Small intestine (tissue), 7 donors: ENCODE data around the gene ACSBG1. TPM values are rescaled to one million over a fixed set of nuclear protein-coding genes. Genes with fewer than 3 reads are reported as not detected.
"Not testable (repeated sequence)": the region's sequence is repeated elsewhere in the genome, so short reads cannot be mapped to it uniquely, and the experiment has no call there.

ENCODE experiments used
- DNase-seq, 2 donors: peaks; one replicate each; pipeline versions ENCODE4 v3.0.0 to v3.0.0-alpha.2; 2013
- FAIRE-seq: peaks from 2 replicates; lab custom pipeline; 2012; peaks lifted over from hg19 to GRCh38; lab: Jason Lieb, UNC
- H3K27ac ChIP-seq, 3 donors: one replicate each; pipeline ENCODE4 v1.5.1; 2013; ENCODE audit warnings: low read length in 2 of 3, mild to moderate bottlenecking in 2 of 3, control low read depth in 1 of 3, inconsistent platforms in 1 of 3, low read depth in 1 of 3, moderate library complexity in 1 of 3
- H3K27me3 ChIP-seq, 3 donors: one replicate each; pipeline ENCODE4 v1.6.1; 2013; ENCODE audit warnings: low read length in 3 of 3, inconsistent platforms in 1 of 3; ENCODE audit not compliant: control insufficient read depth in 3 of 3, insufficient read depth in 3 of 3
- H3K36me3 ChIP-seq, 3 donors: one replicate each; pipeline ENCODE4 v1.6.1; 2013; ENCODE audit warnings: low read length in 3 of 3, inconsistent platforms in 1 of 3, low read depth in 1 of 3, mild to moderate bottlenecking in 1 of 3, moderate library complexity in 1 of 3; ENCODE audit not compliant: control insufficient read depth in 3 of 3, insufficient read depth in 2 of 3
- H3K4me1 ChIP-seq, 3 donors: one replicate each; pipeline ENCODE4 v1.6.1; 2013; ENCODE audit warnings: low read length in 2 of 3, inconsistent platforms in 1 of 3, low read depth in 1 of 3, mild to moderate bottlenecking in 1 of 3, moderate library complexity in 1 of 3; ENCODE audit not compliant: control insufficient read depth in 3 of 3, insufficient read depth in 2 of 3
- H3K4me3 ChIP-seq, 3 donors: one replicate each; pipeline ENCODE4 v1.5.1; 2013; ENCODE audit warnings: low read length in 3 of 3, control low read depth in 1 of 3, inconsistent platforms in 1 of 3, low read depth in 1 of 3, mild to moderate bottlenecking in 1 of 3, moderate library complexity in 1 of 3
- H3K9me3 ChIP-seq, 2 donors: one replicate each; pipeline ENCODE4 v1.6.1; 2013; ENCODE audit warnings: low read depth in 1 of 2, low read length in 1 of 2; ENCODE audit not compliant: control insufficient read depth in 2 of 2, insufficient read depth in 1 of 2
- WGBS, 3 donors: extraction: QIAGEN DNeasy Blood & Tissue Kit; methylation state at CpG; one replicate each; pipeline ENCODE4 v1.1.7; 2013; 5-methylcytosine and 5-hydroxymethylcytosine counted together
- polyA plus RNA-seq, 4 donors: library from polyadenylated mRNA; stranded (reverse) in 3 of 4; unstranded in 1 of 4; fragments of 200-250 nt in 3 of 4; fragments of 120-200 nt in 1 of 4; gene quantifications; one replicate each; pipeline versions ENCODE4 v1.2.1 to v1.2.3, GENCODE V29; 2013
- donor health status: healthy with polysubstance abuse.
- donor health status: control.
- donor health status: control.
- donor health status: Bipolar disorder and iron deficiency.
- donor health status: healthy.

The ACSBG1 gene
- polyA plus RNA-seq, 4 donors: 0.54 to 0.67 (median 0.55) TPM

DNA sequence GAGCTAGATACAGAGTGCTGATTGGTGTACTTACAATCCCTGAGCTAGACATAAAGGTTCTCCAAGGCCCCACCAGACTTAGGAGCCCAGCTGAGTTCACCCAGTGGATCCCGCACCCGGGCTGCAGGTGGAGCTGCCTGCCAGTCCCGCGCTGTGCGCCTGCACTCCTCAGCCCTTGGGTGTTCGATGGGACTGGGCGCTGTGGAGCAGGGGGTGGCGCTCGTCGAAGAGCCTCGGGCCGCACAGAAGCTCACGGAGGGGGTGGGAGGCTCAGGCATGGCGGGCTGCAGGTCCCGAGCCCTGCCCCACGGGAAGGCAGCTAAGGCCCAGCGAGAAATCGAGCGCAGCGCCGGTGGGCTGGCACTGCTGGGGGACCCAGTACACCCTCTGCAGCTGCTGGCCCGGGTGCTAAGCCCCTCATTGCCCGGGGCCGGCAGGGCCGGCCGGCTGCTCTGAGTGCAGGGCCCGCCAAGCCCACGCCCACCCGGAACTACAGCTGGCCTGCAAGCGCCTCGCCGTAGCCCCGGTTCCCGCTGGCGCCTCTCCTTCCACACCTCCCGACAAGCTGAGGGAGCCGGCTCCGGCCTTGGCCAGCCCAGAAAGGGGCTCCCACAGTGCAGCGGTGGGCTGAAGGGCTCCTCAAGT lies 11.7 kb upstream of the ACSBG1 start:
- not testable (repeated sequence) for H3K27me3 ChIP-seq, H3K4me3 ChIP-seq, H3K36me3 ChIP-seq, DNase-seq, H3K9me3 ChIP-seq, FAIRE-seq, H3K27ac ChIP-seq
- H3K4me1 ChIP-seq: peaks cover 3 to 30% (median 3%) of the 10 kb centered on the region in 3 donors
- WGBS, 3 donors: 96 to 99% (median 97%) methylated on average over 27 to 39 of the region's 39 CpGs

DNA sequence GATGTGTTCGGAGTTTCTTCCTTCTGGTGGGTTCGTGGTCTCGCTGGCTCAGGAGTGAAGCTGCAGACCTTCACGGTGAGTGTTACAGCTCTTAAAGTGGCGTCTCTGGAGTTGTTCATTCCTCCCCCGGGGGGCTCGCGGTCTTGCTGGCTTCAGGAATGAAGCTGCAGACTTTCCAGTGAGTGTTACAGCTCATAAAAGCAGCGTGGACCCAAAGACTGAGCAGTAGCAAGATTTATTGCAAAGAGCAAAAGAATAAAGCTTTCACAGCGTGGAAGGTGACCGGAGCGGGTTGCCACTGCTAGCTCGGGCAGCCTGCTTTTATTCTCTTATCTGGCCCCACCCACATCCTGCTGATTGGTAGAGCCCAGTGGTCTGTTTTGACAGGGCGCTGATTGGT lies 11.0 kb upstream of the ACSBG1 start:
- WGBS, 3 donors: 83 to 90% (median 84%) methylated on average over 13 to 14 of the region's 14 CpGs
- not testable (repeated sequence) for FAIRE-seq

DNA sequence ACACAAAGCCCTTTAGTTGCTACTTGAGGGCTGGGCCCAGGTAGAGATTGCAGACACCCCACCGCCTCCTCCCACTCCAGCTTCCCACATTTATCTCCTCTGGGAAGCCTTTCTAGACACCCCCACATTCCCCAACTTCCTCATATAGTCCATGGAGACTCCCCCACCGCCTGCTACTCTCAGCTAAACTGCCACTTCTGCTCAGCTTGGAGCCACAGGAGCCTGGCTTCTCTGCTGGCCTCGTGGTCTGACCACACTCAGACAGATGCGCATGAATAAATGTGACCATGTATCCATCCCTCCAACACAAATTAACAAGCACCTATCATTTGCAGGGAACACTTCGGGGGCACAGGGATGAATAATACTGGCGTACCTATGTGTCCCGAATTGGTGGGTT lies 10.5 kb upstream of the ACSBG1 start:
- H3K36me3 ChIP-seq: no peaks in the 10 kb centered on the region
- peaks cover 3 to 30% (median 3%) of the 10 kb centered on the region in 3 donors for H3K4me1 ChIP-seq
- WGBS, 3 donors: 65 to 76% (median 65%) methylated on average over 7 of the region's 7 CpGs
- no peak overlapping the region for H3K27ac ChIP-seq
- FAIRE-seq: no peak
- H3K9me3 ChIP-seq: no peaks in the 10 kb centered on the region
- H3K4me3 ChIP-seq: no peak overlapping the region
- no peak for DNase-seq
- H3K27me3 ChIP-seq: no peaks in the 10 kb centered on the region

More for the DNA sequence above, 11.0 kb upstream of the ACSBG1 start:
- H3K27me3 ChIP-seq, H3K36me3 ChIP-seq, H3K27ac ChIP-seq, H3K4me3 ChIP-seq, DNase-seq, H3K9me3 ChIP-seq: not testable (repeated sequence)
- peaks cover 3 to 30% (median 3%) of the 10 kb centered on the region in 3 donors for H3K4me1 ChIP-seq

DNA sequence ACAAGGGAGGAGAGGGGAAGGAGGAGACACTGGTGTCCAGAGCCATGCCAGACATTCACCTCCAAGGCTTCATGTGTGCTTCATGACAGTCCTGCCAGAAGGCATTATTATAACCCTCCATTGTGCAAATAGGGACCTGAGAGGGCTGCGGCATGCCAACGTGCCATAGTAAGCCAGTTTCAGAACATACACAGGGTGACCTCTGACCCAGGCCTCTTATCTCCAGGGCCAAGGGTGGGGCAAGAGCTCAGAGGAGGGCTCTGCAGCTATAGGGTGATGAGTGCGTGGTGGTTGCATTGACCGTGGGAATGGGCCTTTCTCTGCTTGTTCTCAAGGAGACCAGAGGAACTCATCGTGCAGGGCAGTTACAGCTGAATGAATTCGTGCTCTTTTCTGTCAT lies 9.7 kb upstream of the ACSBG1 start:
- no peak for FAIRE-seq
- H3K4me1 ChIP-seq: peaks cover 3 to 30% (median 3%) of the 10 kb centered on the region in 3 donors
- 27 to 64% (median 46%) methylated on average over 6 of the region's 6 CpGs for WGBS, 3 donors
- peak; percentile 70 to 80 for DNase-seq
- H3K27me3 ChIP-seq: no peaks in the 10 kb centered on the region
- H3K9me3 ChIP-seq: no peaks in the 10 kb centered on the region
- no peak overlapping the region for H3K4me3 ChIP-seq
- H3K36me3 ChIP-seq: no peaks in the 10 kb centered on the region
- peak overlapping the region in 2 of 3 donors; percentile 25 to 74 for H3K27ac ChIP-seq

DNA sequence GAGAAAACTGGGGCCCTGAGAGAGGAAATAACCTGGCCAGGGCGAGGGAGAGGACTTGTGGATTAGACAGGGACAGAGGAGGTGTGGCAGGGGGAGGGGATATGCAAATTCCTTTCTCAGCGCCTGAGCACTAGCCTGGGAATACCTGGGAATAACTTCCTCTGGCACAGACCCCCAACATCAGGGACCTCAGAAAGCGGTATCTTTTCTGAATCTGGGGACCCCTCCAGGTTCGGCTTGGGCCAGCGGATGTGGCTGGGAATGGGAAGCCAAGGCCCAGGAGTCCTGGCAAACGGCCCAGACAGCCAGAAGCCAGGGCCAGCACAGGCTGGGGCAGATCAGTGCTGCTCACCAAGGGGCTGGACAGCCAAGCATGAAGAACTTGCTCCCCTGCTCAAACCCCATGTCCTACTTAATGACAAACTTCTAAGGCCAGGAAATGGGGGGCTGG lies 9.2 kb upstream of the ACSBG1 start:
- peaks cover 3 to 30% (median 3%) of the 10 kb centered on the region in 3 donors for H3K4me1 ChIP-seq

DNA sequence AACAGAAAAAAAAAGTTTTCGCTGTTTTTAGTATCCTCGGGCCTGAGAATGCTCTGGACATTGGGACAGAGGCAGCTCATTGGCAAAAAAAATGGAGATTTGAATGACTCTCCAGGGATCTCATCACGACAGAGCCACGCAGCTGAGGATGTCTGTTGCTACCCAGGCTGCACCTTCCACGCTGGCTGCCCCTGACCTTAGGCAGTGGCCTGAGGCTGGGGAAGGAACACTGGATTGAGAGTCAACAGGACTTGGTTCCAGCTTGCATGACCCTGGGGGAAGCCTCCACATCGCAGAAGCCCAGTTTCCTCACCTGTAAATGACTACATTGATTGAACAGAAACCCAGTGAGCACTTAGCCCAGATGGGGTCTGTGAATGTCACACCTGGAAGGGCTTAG lies 8.7 kb upstream of the ACSBG1 start:
- FAIRE-seq (no peak), DNase-seq (no peak)
- peaks cover 3 to 30% (median 3%) of the 10 kb centered on the region in 3 donors for H3K4me1 ChIP-seq
- no peaks in the 10 kb centered on the region for H3K9me3 ChIP-seq
- H3K4me3 ChIP-seq: no peak overlapping the region
- no peaks in the 10 kb centered on the region for H3K27me3 ChIP-seq
- 60 to 85% (median 77%) methylated on average over 6 of the region's 6 CpGs for WGBS, 3 donors
- H3K27ac ChIP-seq: no peak overlapping the region
- H3K36me3 ChIP-seq: no peaks in the 10 kb centered on the region

More for the DNA sequence above, 9.2 kb upstream of the ACSBG1 start:
- DNase-seq (peak; percentile 54 to 58), FAIRE-seq (no peak)
- Histone ChIP-seq H3K9me3 (no peaks in the 10 kb centered on the region), H3K27ac (peak overlapping the region in 2 of 3 donors; percentile 25 to 74), H3K4me3 (no peak overlapping the region), H3K27me3 (no peaks in the 10 kb centered on the region), H3K36me3 (no peaks in the 10 kb centered on the region)
- WGBS, 3 donors: 36 to 37% (median 36%) methylated on average over 6 of the region's 6 CpGs

DNA sequence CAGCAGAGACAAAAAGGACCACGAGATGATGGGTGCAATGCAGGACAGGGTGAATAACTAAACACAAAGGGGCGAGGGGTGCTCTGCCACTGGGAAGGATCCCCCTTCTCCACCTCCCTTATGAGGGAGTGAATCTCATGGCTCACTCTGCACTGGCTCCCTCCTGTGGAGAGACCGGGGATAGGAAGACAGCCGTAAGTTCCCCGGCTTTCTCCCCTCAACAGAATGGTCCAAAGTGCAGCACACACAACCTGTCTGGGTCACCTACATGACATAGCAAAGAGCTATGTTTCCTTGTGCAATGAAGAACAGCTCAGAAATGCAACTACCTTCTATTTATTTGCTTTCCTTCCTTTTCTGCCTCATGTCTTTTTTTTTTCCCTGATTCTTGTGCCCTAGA lies 7.8 kb upstream of the ACSBG1 start:
- Histone ChIP-seq H3K27ac (peak overlapping the region in 1 of 3 donors; percentile 66), H3K4me1 (peaks cover 3 to 30% (median 3%) of the 10 kb centered on the region in 3 donors), H3K4me3 (no peak overlapping the region), H3K27me3 (no peaks in the 10 kb centered on the region), H3K9me3 (no peaks in the 10 kb centered on the region), H3K36me3 (no peaks in the 10 kb centered on the region)
- DNase-seq: peak; percentile 81 to 82
- 14 to 69% (median 38%) methylated on average over 5 of the region's 5 CpGs for WGBS, 3 donors
- no peak for FAIRE-seq

DNA sequence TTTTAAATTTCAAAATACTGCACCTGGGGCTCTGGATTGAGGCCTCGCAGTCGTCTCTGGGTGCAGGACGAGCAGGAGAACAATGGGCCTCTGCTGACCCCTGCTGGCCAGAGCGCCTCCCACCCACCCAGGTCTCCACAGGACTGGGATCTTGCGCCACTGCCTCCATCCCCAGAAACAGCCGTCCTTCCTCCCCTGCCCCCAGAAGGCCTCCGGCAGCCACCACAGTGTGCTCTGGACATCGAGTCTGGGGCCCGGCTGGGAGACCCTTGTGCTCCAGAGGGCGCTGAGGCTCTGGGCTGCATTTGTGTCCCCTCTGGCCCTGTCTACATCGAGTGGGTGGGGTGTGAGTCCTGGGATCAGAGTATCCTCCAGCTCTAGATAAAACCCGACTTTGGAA lies 6.7 kb upstream of the ACSBG1 start:
- H3K4me3 ChIP-seq: no peak overlapping the region
- peak; percentile 81 to 86 for DNase-seq
- H3K27ac ChIP-seq: no peak overlapping the region
- 5 to 12% (median 7%) methylated on average over 12 of the region's 12 CpGs for WGBS, 3 donors
- peaks cover 3 to 30% (median 3%) of the 10 kb centered on the region in 3 donors for H3K4me1 ChIP-seq
- no peaks in the 10 kb centered on the region for H3K36me3 ChIP-seq
- FAIRE-seq: no peak
- no peaks in the 10 kb centered on the region for H3K9me3 ChIP-seq
- H3K27me3 ChIP-seq: no peaks in the 10 kb centered on the region
